GM19238 (cell line): Measurements from ENCODE around the gene GEMIN5.
"Not testable (repeated sequence)": the region's sequence is repeated elsewhere in the genome, so short reads cannot be mapped to it uniquely, and the experiment has no call there.

Source experiments
- DNase-seq: peaks from one replicate; pipeline ENCODE4 v3.0.0; 2011; ENCODE audit warnings: low spot score; ENCODE audit not compliant: insufficient read length

The GEMIN5 gene

GRCh38 chr5:154937718-154938466 is at the start of gene GEMIN5:
Gene GEMIN5 (minus strand): TSS chr5:154938211. CDS start chr5:154938133, 78 bp downstream.
- peak; percentile 76 for DNase-seq

- no peak for DNase-seq
Observed at GRCh38 chr5:154986151-154986550, 48.1 kb upstream of the GEMIN5 start.

- DNase-seq = no peak
Observed at GRCh38 chr5:154984946-154985516, 47.0 kb upstream of the GEMIN5 start.

- DNase-seq = not testable (repeated sequence)
Observed at GRCh38 chr5:154978294-154978693, 40.3 kb upstream of the GEMIN5 start.

- no peak for DNase-seq
Observed at GRCh38 chr5:154977409-154977808, 39.4 kb upstream of the GEMIN5 start.

GRCh38 chr5:154976082-154976481 is 38.1 kb upstream of the GEMIN5 start:
- not testable (repeated sequence) for DNase-seq

- no peak for DNase-seq
Observed at GRCh38 chr5:154972476-154973080, 34.6 kb upstream of the GEMIN5 start.

- no peak for DNase-seq
Observed at GRCh38 chr5:154971501-154971900, 33.5 kb upstream of the GEMIN5 start.

GRCh38 chr5:154970759-154971158 is 32.7 kb upstream of the GEMIN5 start:
- no peak for DNase-seq

- no peak for DNase-seq
Observed at GRCh38 chr5:154968953-154969352, 30.9 kb upstream of the GEMIN5 start.

GRCh38 chr5:154967421-154968024 is 29.5 kb upstream of the GEMIN5 start:
- DNase-seq = no peak

- no peak for DNase-seq
Observed at GRCh38 chr5:154966874-154967273, 28.9 kb upstream of the GEMIN5 start.

- DNase-seq = no peak
Observed at GRCh38 chr5:154966081-154966841, 28.2 kb upstream of the GEMIN5 start.

GRCh38 chr5:154962494-154962893 is 24.5 kb upstream of the GEMIN5 start:
- DNase-seq = no peak

- no peak for DNase-seq
Observed at GRCh38 chr5:154956712-154957111, 18.7 kb upstream of the GEMIN5 start.

GRCh38 chr5:154949781-154950180 is 11.8 kb upstream of the GEMIN5 start:
- no peak for DNase-seq

- DNase-seq = no peak
Observed at GRCh38 chr5:154948313-154948712, 10.3 kb upstream of the GEMIN5 start.

GRCh38 chr5:154947778-154948177 is 9.8 kb upstream of the GEMIN5 start:
- no peak for DNase-seq

- no peak for DNase-seq
Observed at GRCh38 chr5:154945695-154946301, 7.8 kb upstream of the GEMIN5 start.

GRCh38 chr5:154944716-154945115 is 6.7 kb upstream of the GEMIN5 start:
- no peak for DNase-seq

- no peak for DNase-seq
Observed at GRCh38 chr5:154943527-154943926, 5.5 kb upstream of the GEMIN5 start.
